ENCODE measurements around the gene BTNL2. TPM values are rescaled to one million over a fixed set of nuclear protein-coding genes. Genes with fewer than 3 reads are reported as not detected.
A peak's percentile ranks its signal among the peaks of the same experiment; 100 is the strongest.

The BTNL2 gene
- total RNA-seq, 1 donor from 2014 or later: not detected

DNA sequence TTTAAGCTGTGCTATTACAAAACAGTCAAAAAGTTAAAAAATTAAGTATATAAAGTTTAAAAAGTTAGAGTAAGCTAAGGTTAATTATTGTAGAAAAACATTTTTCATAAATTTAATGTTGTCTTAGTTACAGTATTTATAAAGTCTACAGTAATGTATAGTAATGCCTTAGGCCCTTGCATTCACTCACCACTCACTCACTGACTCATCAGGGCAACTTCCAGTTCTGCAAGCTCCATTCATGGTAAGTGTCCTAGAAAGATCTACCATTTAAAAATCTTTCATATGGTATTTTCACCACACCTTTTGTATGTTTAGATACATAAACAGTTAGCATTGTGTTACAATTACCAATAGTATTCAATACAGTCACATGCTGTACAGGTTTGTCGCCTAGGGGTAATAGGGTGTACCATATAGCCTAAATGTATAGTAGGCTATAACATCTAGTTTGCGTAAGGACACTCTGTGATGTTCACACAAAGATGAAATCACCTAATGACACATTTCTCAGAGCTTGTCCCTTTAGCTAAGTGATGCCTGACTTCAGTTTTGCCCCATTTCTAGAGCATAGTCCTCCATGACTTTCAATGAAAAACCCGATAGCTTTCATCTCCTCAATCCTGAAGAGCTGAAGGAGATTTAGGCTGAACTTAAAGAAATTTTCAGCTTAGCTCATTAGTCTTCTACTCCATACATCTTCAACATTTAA, 17.8 kb upstream of the BTNL2 start:
- no peak for DNase-seq (ENCODE audit: low spot score)
- intact Hi-C loops (cut with DNase I): no loop called here

DNA sequence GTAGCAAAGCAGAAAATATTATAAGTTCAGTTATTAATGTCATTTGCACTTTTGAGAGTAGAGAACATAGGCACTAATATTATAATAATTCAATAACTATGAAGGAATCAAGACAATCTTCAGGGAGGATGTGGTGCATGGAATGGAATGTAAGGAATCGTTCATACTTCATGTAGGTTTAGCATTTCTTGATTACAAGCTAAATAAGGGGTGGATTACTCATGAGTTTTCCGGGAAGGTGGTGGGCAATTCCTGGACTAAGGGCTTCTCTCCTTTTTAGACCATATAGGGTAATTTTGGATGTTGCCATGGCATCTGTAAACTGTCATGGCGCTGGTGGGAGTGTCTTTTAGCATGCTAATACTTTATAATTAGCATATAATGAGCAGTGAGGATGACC, 9.1 kb upstream of the BTNL2 start:
- no peak for DNase-seq (ENCODE audit: low spot score)
- intact Hi-C loops (cut with DNase I): no loop called here

DNA sequence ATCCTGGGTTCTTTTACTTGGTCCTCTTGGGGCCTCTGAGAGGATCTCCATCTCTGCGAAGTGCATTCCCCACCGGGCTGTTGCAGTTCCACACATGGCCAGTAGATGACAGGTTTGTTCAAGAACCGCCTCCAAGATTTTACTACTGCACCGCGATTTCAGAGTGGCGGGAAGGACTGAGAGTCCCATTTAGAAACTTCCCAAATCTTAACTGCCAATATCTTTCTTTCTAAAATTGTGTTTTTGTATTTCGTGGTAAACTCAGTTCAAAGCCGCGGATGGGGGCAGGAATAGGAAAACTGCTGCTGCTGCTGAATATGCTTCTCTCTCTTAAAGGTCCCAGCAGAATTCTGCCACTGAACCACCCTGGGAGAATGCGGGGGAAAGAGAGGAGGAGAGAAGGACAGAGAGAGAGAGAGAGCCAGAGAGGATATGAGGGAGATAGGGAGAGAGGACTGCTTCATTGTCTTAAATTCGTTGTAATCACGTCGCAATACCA, 8.6 kb upstream of the BTNL2 start:
- intact Hi-C loops (cut with DNase I): no loop called here
- peak; percentile 81 for DNase-seq (ENCODE audit: low spot score)

DNA sequence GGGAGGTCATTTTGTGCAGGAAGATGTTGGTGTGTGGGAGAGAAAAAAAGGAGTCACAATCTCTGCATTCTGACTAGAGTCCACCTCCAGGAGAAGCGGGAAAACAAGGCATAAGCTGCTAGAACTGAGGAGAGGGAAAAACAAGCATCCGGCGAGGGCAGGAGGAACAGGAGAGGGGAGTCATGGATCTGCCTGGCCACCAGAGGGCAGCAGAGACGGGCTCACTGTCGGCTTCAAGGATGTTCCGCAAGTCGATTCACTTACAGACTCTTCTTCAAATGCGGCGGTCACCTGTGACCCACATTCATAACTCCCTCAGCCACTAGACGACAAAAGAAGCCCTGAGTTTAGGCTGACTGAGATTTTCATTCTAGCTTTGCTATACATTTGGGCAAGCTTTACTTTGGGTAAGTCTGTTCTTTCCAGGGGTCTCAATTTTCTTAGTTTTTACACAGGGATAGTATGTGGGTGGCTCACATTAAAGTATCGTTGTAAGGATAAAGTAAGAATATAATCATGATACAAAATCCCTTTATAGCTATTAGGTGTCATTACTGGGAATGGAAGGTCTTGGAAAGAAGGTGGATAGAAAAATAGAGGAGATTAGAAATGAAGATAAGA, 6.6 kb upstream of the BTNL2 start:
- intact Hi-C loops (cut with DNase I): loop anchor here (2.0 to 5.0 kb wide), 3 partner anchors 287 to 454 kb away; no protein-coding TSS in a partner anchor
- peak; percentile 90 for DNase-seq (ENCODE audit: low spot score)

DNA sequence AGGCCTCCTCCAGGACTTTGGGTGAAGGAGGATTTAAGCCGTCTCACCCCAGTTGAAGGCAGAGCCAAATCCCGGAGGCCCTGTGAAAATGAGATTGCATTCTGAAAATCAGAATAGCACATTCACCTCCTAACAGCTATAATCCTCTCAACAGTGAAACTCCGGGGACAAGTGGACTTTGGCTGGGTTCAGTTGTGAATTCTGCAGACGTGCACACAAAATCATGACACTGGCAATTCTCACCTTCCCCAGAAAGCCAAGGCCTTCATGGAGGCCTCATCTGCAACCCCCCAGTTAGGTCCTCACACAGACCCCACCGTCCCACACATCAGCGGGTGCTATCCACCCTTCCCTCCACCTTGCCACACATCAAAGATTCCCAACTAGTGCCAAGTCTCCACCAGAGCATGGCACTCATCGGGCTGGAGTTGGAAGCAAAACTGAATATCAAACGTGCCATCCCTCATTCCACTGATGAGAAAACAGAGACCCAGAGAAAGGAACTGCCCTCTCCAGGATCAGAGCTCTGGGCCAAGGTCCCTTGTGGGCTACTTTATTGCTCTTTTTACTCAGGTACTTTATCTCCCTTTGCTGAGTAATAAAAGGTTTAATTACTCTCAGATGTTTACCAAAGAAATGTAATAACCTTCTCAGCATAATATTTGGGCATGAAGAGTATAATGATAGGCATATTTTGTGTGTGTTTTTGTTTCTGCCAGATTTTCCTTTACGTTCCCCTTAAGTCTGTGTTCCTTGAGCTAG, 4.8 kb upstream of the BTNL2 start:
- intact Hi-C loops (cut with DNase I): loop anchor here (2.0 to 5.0 kb wide), 3 partner anchors 289 to 456 kb away; no protein-coding TSS in a partner anchor
- DNase-seq (ENCODE audit: low spot score): no peak

DNA sequence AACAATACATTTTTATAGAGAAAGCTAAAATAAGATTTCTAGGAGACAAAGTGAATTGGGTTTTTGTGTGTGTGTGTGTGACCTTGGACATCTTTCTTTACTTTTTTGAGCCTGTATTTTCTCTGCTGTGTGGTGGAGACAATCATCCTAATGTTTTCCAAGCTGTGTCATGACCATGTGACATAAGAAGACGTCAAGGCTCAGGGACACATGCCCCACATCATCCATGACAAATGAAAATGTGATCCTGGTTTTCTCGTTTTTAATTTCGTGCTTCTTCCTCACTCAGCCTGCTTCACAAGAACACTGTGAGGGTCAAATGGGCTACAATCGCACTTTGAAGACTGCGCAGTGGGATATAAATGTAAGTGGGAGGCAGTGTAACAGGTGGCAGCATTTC, 3.9 kb upstream of the BTNL2 start:
- DNase-seq (ENCODE audit: low spot score): no peak
- intact Hi-C loops (cut with DNase I): loop anchor here (5.0 kb wide), 2 partner anchors 386 to 456 kb away; no protein-coding TSS in a partner anchor

DNA sequence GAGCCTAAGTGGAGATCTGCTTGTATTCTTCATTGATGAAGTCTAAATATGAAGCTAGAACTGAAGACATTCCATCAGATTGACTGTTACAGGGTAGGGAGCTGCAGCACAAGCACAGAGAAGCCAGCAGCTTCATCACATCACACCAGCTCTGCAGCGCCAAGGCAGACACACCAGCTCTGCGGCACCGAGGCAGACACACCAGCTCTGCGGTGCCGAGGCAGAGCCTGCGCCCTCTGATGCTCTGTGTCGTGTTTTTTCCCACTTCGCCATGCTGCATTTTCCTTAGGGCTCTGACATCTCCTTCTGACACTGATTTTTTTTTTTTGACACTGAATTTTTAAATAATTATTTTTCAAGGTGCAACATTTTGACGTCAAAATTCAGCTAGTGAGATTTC, 784 bp downstream of the BTNL2 start:
- no peak for DNase-seq (ENCODE audit: low spot score)

DNA sequence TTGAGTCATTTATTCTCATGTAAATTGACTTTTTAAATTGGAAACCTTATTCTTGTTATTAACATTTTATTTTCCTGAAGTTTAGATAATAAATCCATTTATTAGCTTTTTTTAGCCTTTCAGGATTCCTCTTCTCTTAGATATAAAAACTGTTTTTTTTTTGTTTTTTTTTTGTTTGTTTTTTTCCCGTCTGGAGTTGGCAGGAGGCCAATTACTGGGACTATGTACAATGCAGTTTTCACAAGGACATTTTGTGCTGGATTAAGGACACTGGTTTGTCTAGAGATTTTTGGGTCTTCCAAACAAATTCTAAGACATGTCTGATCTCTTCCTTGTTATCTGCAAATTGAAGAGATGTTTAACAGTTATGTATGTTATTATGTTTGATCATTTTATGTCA, 1.3 kb downstream of the BTNL2 start:
- intact Hi-C loops (cut with DNase I): no loop called here
- no peak for DNase-seq (ENCODE audit: low spot score)

More for the DNA sequence above, 784 bp downstream of the BTNL2 start:
- intact Hi-C loops (cut with DNase I): no loop called here

DNA sequence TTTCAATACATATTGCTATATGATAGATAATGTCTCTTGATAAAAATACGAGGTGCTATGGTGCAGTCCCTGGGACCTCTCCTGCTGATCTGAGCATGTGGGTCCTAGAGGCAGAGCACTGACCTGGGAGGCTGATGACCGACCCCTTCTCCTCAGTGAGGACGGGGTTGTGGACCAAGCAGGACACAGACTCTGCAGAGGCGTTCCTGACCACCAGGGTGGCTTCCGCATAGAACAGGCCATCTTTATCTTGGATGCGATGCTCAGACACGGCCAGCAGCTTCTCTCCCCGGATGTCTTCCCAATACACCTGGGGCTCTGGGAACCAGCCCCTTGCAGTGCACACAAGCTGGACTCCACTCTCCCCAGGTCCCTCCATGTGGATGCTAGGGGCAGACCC, 4.2 kb downstream of the BTNL2 start:
- no peak for DNase-seq (ENCODE audit: low spot score)
- intact Hi-C loops (cut with DNase I): no loop called here

DNA sequence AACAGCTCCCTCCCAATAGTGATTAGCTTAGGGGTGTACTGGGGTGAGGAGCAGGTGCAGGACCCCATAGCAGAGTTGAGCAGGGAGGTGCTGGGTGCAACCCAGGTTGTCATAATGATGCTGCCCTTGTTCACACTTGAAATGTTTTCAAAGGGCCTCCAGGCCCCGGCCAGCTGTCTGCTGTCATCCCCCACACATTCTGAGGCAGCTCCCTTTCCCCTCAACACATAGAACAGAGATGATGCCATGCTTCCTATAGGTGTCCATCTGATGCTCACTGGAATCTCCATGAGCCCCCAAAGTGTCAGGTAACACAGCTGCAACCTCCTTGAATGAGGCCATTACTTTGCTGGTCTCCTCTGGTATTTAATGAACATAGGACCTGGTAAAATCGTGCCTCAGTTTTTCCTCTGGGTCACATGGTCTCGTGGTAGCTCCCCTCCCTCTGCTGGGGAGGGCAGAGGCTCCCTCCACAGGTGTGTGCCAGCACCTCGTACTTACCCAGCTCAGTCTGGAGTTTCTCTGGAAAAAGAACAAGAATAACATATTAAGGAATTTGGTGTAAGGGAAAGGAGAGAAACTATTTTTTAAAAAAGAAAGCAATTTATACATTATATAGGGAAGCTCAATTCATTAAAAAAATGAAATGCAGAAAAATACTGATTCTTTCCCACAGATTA, 5.6 kb downstream of the BTNL2 start:
- no peak for DNase-seq (ENCODE audit: low spot score)
- intact Hi-C loops (cut with DNase I): no loop called here

DNA sequence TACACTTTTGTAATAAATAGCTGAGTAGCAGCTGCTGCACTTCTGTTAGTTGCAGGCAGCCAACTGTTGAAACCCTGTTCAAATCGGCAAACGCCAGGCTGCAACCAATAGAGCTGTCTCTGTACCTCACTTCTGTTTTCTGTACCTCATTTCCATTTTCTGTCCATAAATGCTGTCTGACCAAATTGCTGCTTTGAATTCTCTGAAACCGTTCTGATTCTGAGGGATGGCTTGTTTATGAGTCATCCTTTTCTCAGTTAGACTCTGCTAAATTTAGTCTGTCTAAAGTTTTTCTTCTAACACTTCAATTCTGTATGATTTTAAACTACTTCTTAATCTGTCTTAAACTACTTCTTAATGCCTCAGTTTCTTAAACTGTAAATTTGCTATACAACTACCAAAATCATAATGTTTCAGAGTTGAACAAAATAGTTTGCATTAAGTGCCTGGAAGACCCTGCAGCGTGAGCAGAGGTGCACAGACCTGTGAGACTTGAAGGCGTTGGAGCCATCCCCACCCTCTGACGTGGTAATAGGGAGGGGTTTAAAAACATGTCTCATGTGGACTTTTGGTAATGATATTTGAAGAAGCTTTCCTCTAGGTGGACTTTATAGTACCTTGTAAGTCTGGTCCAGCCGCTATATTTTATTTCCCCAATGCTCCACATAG, 9.6 kb downstream of the BTNL2 start:
- DNase-seq (ENCODE audit: low spot score): no peak
- intact Hi-C loops (cut with DNase I): no loop called here

DNA sequence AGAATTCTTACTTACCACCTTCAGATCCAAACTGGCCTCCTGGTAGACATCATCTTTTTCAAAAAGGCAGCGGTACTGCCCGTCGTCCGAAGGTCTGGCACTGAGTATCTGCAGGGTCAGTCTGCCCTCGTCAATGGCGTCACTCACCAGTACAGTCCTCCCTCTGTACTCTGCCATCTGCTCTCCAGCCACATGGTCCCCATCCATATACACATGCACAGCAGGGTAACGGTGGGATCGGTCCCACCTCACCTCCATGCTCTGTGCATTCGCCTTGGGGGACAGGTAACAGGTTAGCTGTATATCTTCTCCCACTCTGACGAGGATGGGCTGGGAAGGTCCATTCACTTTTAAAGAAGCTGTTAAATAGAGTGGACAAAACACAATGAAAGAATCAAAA, 11.0 kb downstream of the BTNL2 start:
- intact Hi-C loops (cut with DNase I): no loop called here
- DNase-seq (ENCODE audit: low spot score): no peak

DNA sequence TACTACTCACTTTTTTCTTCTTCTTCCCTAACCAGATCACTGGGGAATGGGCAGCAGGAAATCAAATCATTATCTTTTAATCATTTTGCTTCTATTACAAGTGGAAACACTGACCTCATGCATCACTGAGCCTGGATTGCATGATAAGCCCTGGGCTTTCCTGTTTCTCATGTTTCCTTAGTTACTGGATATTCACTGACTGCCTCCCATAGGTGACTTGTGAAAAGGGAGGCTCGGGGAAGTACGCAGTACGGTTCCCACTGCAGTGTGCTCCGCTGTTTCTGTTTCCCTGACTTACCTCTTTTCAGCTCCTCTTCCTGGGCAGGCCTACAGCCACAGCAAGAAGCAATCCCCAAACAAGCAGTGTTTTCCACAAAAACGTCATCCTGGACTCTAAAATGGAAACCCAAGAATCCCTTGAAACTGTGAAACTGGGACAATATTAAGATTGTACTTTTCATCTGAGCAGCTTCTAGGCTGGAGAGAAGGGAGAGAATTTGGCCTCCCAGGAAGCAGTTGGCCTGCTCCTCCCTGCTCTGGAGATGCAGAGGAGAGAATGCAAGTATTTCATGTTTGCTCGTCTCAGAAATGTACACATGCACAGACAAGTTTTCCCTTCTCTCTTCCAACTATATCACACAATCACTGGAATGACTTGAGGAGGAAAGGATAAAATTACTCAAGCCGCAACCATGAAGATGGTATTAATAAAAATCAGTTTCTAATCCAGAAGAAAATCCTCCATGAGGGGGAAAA, 13.1 kb downstream of the BTNL2 start:
- intact Hi-C loops (cut with DNase I): loop anchor here (5.0 kb wide), 1 partner anchor 147 kb away; no protein-coding TSS in a partner anchor
- no peak for DNase-seq (ENCODE audit: low spot score)

DNA sequence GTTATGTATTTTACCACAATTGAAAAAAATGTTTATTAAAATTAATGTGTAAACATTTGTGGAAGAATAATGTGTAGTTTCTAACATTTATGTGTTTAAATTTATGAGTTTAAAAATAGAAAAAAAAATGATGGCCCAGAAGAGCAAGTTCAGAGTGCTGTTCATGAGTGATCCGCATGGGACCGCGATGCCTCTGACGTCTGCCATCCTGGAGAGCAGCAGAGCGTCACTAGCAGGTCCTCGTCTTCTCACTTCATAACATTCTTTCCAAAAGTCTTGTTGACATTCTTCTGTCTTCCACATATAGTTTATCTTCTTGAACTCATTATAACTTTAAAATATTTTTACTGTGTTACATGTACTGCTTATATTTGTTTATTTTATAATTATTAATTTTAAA, 15.5 kb downstream of the BTNL2 start:
- no peak for DNase-seq (ENCODE audit: low spot score)
- intact Hi-C loops (cut with DNase I): loop anchor here (5.0 kb wide), 1 partner anchor 144 kb away; no protein-coding TSS in a partner anchor

DNA sequence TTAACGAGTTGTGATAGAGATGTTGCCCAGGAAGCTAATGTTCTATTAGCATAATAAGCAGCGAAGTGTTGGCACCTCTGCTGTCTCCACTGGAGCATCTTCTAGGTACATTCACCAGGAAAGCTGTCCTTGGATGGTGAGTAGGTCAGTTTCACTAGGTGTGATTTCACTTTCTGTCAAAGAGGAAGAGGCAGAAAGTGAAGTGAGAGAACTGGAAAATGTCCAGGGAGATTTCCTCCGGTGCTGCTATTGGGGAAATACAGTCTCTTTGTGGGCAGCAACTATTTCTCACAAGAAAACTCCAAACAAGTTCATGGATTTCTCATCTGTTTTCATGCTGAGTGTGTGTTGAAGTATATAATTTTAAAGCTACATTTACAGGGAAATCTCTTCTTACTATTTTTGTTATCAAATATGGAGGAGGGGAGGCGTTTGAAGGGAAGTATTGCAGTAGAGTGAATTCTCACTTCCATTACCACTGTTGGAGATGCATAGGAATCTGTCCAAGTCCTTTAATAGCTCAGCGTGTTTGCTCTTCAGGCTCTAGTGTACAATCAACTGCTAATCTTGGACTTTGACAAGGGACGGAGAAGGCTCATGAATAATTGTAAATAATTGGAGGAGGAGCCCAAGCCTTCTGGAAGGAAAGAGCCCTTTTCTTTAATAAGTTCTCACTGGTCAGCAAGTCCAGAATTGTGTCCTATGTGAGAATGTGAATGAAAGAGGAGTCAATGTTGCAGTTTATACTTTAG, 19.2 kb downstream of the BTNL2 start:
- DNase-seq (ENCODE audit: low spot score): no peak
- intact Hi-C loops (cut with DNase I): no loop called here

DNA sequence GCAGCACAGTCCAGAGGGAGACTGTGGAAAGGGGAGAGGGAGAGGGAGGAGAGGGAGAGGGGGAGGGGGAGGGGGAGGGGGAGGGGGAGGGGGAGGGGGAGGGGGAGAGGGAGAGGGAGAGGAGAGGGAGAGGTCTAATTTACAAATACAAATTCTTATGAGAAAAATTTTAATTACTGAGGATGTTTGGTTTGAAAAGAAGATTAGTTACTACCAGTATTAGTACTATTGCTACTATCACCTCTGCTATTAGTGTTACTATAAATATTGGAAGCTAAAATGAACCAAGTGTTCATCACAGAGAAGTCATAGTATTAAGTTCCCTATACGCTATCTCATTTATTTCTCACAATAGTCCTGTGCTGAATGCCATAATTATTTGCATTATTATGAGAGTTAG, 20.9 kb downstream of the BTNL2 start:
- intact Hi-C loops (cut with DNase I): no loop called here
- no peak for DNase-seq (ENCODE audit: low spot score)

DNA sequence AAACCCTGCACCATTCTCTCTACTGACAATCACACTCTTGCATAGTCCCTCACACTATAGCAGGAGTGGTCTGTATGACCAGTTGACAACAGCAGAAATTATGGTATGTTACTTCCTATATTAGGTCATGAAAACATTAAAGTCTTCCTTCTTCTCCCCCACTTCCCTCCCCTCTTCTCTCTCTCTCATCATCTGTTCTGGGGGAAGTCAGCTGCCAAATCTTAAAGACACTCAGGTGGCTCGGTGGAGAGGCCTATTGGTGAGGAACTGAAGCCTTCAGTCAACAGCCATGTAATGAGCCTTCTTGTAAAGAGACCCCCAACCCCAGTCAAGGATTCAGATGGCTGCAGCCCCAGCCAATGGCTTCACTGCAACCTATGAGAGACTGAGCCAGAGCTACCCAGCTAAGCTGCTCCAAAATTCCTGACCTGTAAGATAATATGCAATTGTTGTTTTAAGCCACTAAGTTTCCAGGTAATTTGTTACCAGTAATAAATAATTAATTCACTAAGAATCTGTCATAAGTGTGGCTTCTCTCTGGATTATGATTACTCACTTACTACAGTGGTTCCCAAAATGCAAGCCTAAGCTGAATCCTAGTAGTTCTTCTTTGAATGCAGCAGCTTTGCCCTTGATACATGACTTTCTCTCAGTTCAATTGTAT, 24.1 kb downstream of the BTNL2 start:
- DNase-seq (ENCODE audit: low spot score): no peak
- intact Hi-C loops (cut with DNase I): no loop called here
